ENCODE data around the gene TUT7. TPM values are rescaled to one million over a fixed set of nuclear protein-coding genes. Genes with fewer than 3 reads are reported as not detected.

Gene TUT7
- polyA plus RNA-seq, 1 experiment = 31.8 TPM

GRCh38 chr9:86246752-86247161 is 107.5 kb downstream of the TUT7 start:
- POLR2A ChIA-PET = no interaction called here
- Histone ChIP-seq H3K9me3 (ENCODE audit: control insufficient read depth, insufficient read depth, low read length) (no peaks in the 10 kb centered on the region), H3K27me3 (ENCODE audit: control insufficient read depth, insufficient read depth, low read length) (no peaks in the 10 kb centered on the region), H3K4me3 (ENCODE audit: low read depth, low read length) (no peak overlapping the region), H3K27ac (ENCODE audit: low read depth, low read length) (no peak overlapping the region)
- no peak for DNase-seq (ENCODE audit: low read depth, low spot score)
- TF ChIP-seq CTCF (IDR thresholded peaks at IDR 0.05; ENCODE audit: low read depth, low read length) = no peak
- CTCF ChIA-PET = interaction anchor here (1.1 kb wide), 1 partner anchor 8 kb away, joined by 4 read pairs; no protein-coding TSS in a partner anchor

- POLR2A ChIA-PET = no interaction called here
- Histone ChIP-seq H3K4me3 (ENCODE audit: low read depth, low read length) (no peak overlapping the region), H3K27me3 (ENCODE audit: control insufficient read depth, insufficient read depth, low read length) (no peaks in the 10 kb centered on the region), H3K9me3 (ENCODE audit: control insufficient read depth, insufficient read depth, low read length) (no peaks in the 10 kb centered on the region), H3K27ac (ENCODE audit: low read depth, low read length) (no peak overlapping the region)
- no peak for TF ChIP-seq CTCF (IDR thresholded peaks at IDR 0.05; ENCODE audit: low read depth, low read length)
- no peak for DNase-seq (ENCODE audit: low read depth, low spot score)
- CTCF ChIA-PET = no interaction called here
Measured at GRCh38 chr9:86242071-86242470, 112.1 kb downstream of the TUT7 start.

GRCh38 chr9:86241216-86241615 is 113.0 kb downstream of the TUT7 start:
- TF ChIP-seq CTCF (IDR thresholded peaks at IDR 0.05; ENCODE audit: low read depth, low read length) = no peak
- H3K27me3 ChIP-seq (ENCODE audit: control insufficient read depth, insufficient read depth, low read length) = no peaks in the 10 kb centered on the region
- ChIA-PET CTCF (interaction anchor here (0.6 to 3.6 kb wide), 4 partner anchors 38 to 424 kb away, joined by 3 to 27 read pairs (median 4); no protein-coding TSS in a partner anchor), POLR2A (no interaction called here)
- DNase-seq (ENCODE audit: low read depth, low spot score) = no peak
- H3K4me3 ChIP-seq (ENCODE audit: low read depth, low read length) = no peak overlapping the region
- H3K9me3 ChIP-seq (ENCODE audit: control insufficient read depth, insufficient read depth, low read length) = no peaks in the 10 kb centered on the region
- H3K27ac ChIP-seq (ENCODE audit: low read depth, low read length) = no peak overlapping the region

GRCh38 chr9:86238861-86239770 is 115.1 kb downstream of the TUT7 start:
- Histone ChIP-seq H3K9me3 (ENCODE audit: control insufficient read depth, insufficient read depth, low read length) (no peaks in the 10 kb centered on the region), H3K4me3 (ENCODE audit: low read depth, low read length) (no peak overlapping the region), H3K27ac (ENCODE audit: low read depth, low read length) (no peak overlapping the region), H3K27me3 (ENCODE audit: control insufficient read depth, insufficient read depth, low read length) (no peaks in the 10 kb centered on the region)
- POLR2A ChIA-PET = no interaction called here
- TF ChIP-seq CTCF (IDR thresholded peaks at IDR 0.05; ENCODE audit: low read depth, low read length) = no peak
- no peak for DNase-seq (ENCODE audit: low read depth, low spot score)
- CTCF ChIA-PET = interaction anchor here (0.6 to 3.6 kb wide), 10 partner anchors 8 to 1115 kb away, joined by 3 to 27 read pairs (median 4); no protein-coding TSS in a partner anchor

Small RNA genes within 50 kb of the gene (small RNA-seq; reads per million reads assigned to genes)
- gene RN7SKP264 (ENCODE audit: insufficient read length, low read depth) = not detected

Other genes starting within 250 kb of the TUT7 start
- gene C9orf153, start 94.8 kb downstream of the TUT7 start, polyA plus RNA-seq (2011; rRNA removed) = 0.30 TPM in 1 of 2 replicates, not detected in the other
- 22.8 and 31.4 TPM in 2 replicates for gene ISCA1, start 71.9 kb downstream of the TUT7 start, polyA plus RNA-seq (2011; rRNA removed)